Stomach smooth muscle (tissue), 2 donors: ENCODE results near the gene RHBG.
"Not testable (repeated sequence)": the region's sequence is repeated elsewhere in the genome, so short reads cannot be mapped to it uniquely, and the experiment has no call there.

Experiments
- H3K27ac ChIP-seq: one replicate; pipeline ENCODE4 v1.7.0; 2013; ENCODE audit warnings: mild to moderate bottlenecking, low read length, inconsistent platforms
- H3K27me3 ChIP-seq, 2 donors: one replicate each; pipeline ENCODE4 v1.7.0; 2013; ENCODE audit warnings: low read length in 2 of 2; ENCODE audit not compliant: insufficient read depth in 2 of 2, control insufficient read depth in 1 of 2
- H3K36me3 ChIP-seq, 2 donors: one replicate each; pipeline ENCODE4 v1.7.0; 2013; ENCODE audit warnings: low read length in 2 of 2; ENCODE audit not compliant: control insufficient read depth in 2 of 2, insufficient read depth in 2 of 2
- H3K4me1 ChIP-seq: one replicate; pipeline ENCODE4 v1.7.0; 2013; ENCODE audit warnings: low read length; ENCODE audit not compliant: control insufficient read depth, insufficient read depth
- H3K4me3 ChIP-seq, 2 donors: one replicate each; pipeline ENCODE4 v1.7.0; 2013; ENCODE audit warnings: low read length in 2 of 2
- H3K9ac ChIP-seq, 2 donors: one replicate each; pipeline ENCODE4 v1.7.0; 2013; ENCODE audit warnings: low read length in 2 of 2, mild to moderate bottlenecking in 1 of 2
- H3K9me3 ChIP-seq, 2 donors: one replicate each; pipeline ENCODE4 v1.7.0; 2013; ENCODE audit warnings: low read length in 2 of 2; ENCODE audit not compliant: control insufficient read depth in 2 of 2
- donor health status: healthy.
- donor health status: Pancreatic carcinoma.

Gene RHBG

GRCh38 chr1:156344409-156344808 is 24.6 kb upstream of the RHBG start:
- no peak overlapping the region for H3K9ac ChIP-seq
- H3K36me3 ChIP-seq, result no peaks in the 10 kb centered on the region
- peaks cover 0 to 5% of the 10 kb centered on the region in 2 donors for H3K27me3 ChIP-seq
- H3K4me3 ChIP-seq, result no peak overlapping the region
- H3K9me3 ChIP-seq, result no peaks in the 10 kb centered on the region
- no peaks in the 10 kb centered on the region for H3K4me1 ChIP-seq
- no peak overlapping the region for H3K27ac ChIP-seq

GRCh38 chr1:156346035-156346434 is 23.0 kb upstream of the RHBG start:
- H3K4me1 ChIP-seq, H3K9me3 ChIP-seq, H3K27ac ChIP-seq, H3K27me3 ChIP-seq, H3K4me3 ChIP-seq, H3K36me3 ChIP-seq, H3K9ac ChIP-seq: not testable (repeated sequence)

- Histone ChIP-seq H3K4me3 (no peak overlapping the region), H3K4me1 (no peaks in the 10 kb centered on the region), H3K36me3 (no peaks in the 10 kb centered on the region), H3K9me3 (no peaks in the 10 kb centered on the region), H3K27me3 (peaks cover 0 to 5% of the 10 kb centered on the region in 2 donors), H3K27ac (no peak overlapping the region), H3K9ac (no peak overlapping the region)
Measured at GRCh38 chr1:156346636-156347035, 22.4 kb upstream of the RHBG start.

GRCh38 chr1:156347331-156347730 is 21.7 kb upstream of the RHBG start:
- H3K9ac ChIP-seq, result no peak overlapping the region
- H3K27me3 ChIP-seq, result peaks cover 0 to 5% of the 10 kb centered on the region in 2 donors

GRCh38 chr1:156352481-156352880 is 16.5 kb upstream of the RHBG start:
- H3K4me1 ChIP-seq, H3K36me3 ChIP-seq, H3K27ac ChIP-seq, H3K9ac ChIP-seq, H3K9me3 ChIP-seq, H3K4me3 ChIP-seq: not testable (repeated sequence)
- peaks cover 12 to 14% of the 10 kb centered on the region in 2 donors for H3K27me3 ChIP-seq

More at GRCh38 chr1:156347331-156347730, 21.7 kb upstream of the RHBG start:
- no peaks in the 10 kb centered on the region for H3K4me1 ChIP-seq
- H3K4me3 ChIP-seq, result no peak overlapping the region
- no peak overlapping the region for H3K27ac ChIP-seq
- no peaks in the 10 kb centered on the region for H3K36me3 ChIP-seq
- H3K9me3 ChIP-seq, result no peaks in the 10 kb centered on the region

- Histone ChIP-seq H3K9me3 (no peaks in the 10 kb centered on the region), H3K27ac (no peak overlapping the region), H3K27me3 (peaks cover 13 to 14% of the 10 kb centered on the region in 2 donors), H3K4me1 (no peaks in the 10 kb centered on the region), H3K36me3 (no peaks in the 10 kb centered on the region), H3K4me3 (no peak overlapping the region), H3K9ac (no peak overlapping the region)
Measured at GRCh38 chr1:156356262-156356874, 12.6 kb upstream of the RHBG start.

GRCh38 chr1:156356875-156357534 is 12.0 kb upstream of the RHBG start:
- Histone ChIP-seq H3K36me3 (no peaks in the 10 kb centered on the region), H3K27ac (no peak overlapping the region), H3K27me3 (peaks cover 13 to 14% of the 10 kb centered on the region in 2 donors), H3K9me3 (no peaks in the 10 kb centered on the region), H3K4me3 (no peak overlapping the region), H3K9ac (no peak overlapping the region), H3K4me1 (no peaks in the 10 kb centered on the region)

GRCh38 chr1:156357977-156358376 is 11.0 kb upstream of the RHBG start:
- H3K9me3 ChIP-seq, result no peaks in the 10 kb centered on the region
- no peak overlapping the region for H3K9ac ChIP-seq
- no peaks in the 10 kb centered on the region for H3K36me3 ChIP-seq
- no peaks in the 10 kb centered on the region for H3K4me1 ChIP-seq
- peaks cover 13 to 14% of the 10 kb centered on the region in 2 donors for H3K27me3 ChIP-seq
- H3K4me3 ChIP-seq, result no peak overlapping the region
- H3K27ac ChIP-seq, result no peak overlapping the region

- Histone ChIP-seq H3K9ac (no peak overlapping the region), H3K9me3 (no peaks in the 10 kb centered on the region), H3K4me1 (no peaks in the 10 kb centered on the region), H3K27me3 (peaks cover 13 to 14% of the 10 kb centered on the region in 2 donors), H3K4me3 (no peak overlapping the region), H3K36me3 (no peaks in the 10 kb centered on the region), H3K27ac (no peak overlapping the region)
Measured at GRCh38 chr1:156358641-156359040, 10.4 kb upstream of the RHBG start.

- H3K4me3 ChIP-seq, result no peak overlapping the region
- no peak overlapping the region for H3K27ac ChIP-seq
- H3K4me1 ChIP-seq, result no peaks in the 10 kb centered on the region
- no peaks in the 10 kb centered on the region for H3K36me3 ChIP-seq
- H3K27me3 ChIP-seq, result peaks cover 14 to 16% of the 10 kb centered on the region in 2 donors
- H3K9ac ChIP-seq, result no peak overlapping the region
- H3K9me3 ChIP-seq, result no peaks in the 10 kb centered on the region
Measured at GRCh38 chr1:156359249-156359648, 9.8 kb upstream of the RHBG start.

GRCh38 chr1:156359973-156360372 is 9.0 kb upstream of the RHBG start:
- Histone ChIP-seq H3K27me3 (peaks cover 19% of the 10 kb centered on the region in 2 donors), H3K36me3 (no peaks in the 10 kb centered on the region), H3K27ac (no peak overlapping the region), H3K4me1 (no peaks in the 10 kb centered on the region), H3K9ac (no peak overlapping the region), H3K4me3 (no peak overlapping the region), H3K9me3 (no peaks in the 10 kb centered on the region)
